Retinal pigment epithelial cell (primary cell): ENCODE results near the gene CDHR3.
A peak's percentile ranks its signal among the peaks of the same experiment; 100 is the strongest.

Experiments
- DNase-seq: peaks from one replicate; pipeline ENCODE4 v3.0.0-alpha.2; 2010; ENCODE audit warnings: low read depth
- H3K4me3 ChIP-seq: 2 replicates; pipeline ENCODE4 v1.5.1; 2011; ENCODE audit warnings: mild to moderate bottlenecking, low read length, control low read depth, moderate library complexity
- CTCF ChIP-seq: conservative IDR thresholded peaks from 2 replicates; pipeline ENCODE4 v1.5.1; 2011; ENCODE audit warnings: low read depth, low read length, control low read depth, inconsistent platforms

Gene CDHR3

GRCh38 chr7:106056513-106057203 lies 93.6 kb downstream of the CDHR3 start:
- DNase-seq = no peak
- H3K4me3 ChIP-seq = no peak overlapping the region
- peak; percentile 94 for TF ChIP-seq CTCF

GRCh38 chr7:106057204-106057961 lies 94.3 kb downstream of the CDHR3 start:
- H3K4me3 ChIP-seq = no peak overlapping the region
- no peak for DNase-seq
- no peak for TF ChIP-seq CTCF

GRCh38 chr7:106057962-106058927 lies 95.2 kb downstream of the CDHR3 start:
- TF ChIP-seq CTCF = no peak

GRCh38 chr7:106058928-106059324 lies 95.9 kb downstream of the CDHR3 start:
- no peak for DNase-seq

More at GRCh38 chr7:106057962-106058927, 95.2 kb downstream of the CDHR3 start:
- DNase-seq = no peak
- H3K4me3 ChIP-seq = no peak overlapping the region

GRCh38 chr7:106059556-106059955 lies 96.5 kb downstream of the CDHR3 start:
- no peak for DNase-seq
- no peak for TF ChIP-seq CTCF
- no peak overlapping the region for H3K4me3 ChIP-seq

More at GRCh38 chr7:106058928-106059324, 95.9 kb downstream of the CDHR3 start:
- TF ChIP-seq CTCF = no peak
- no peak overlapping the region for H3K4me3 ChIP-seq

GRCh38 chr7:106060394-106060920 lies 97.4 kb downstream of the CDHR3 start:
- DNase-seq = no peak
- TF ChIP-seq CTCF = no peak
- no peak overlapping the region for H3K4me3 ChIP-seq
